B cell (primary cell): ENCODE measurements around the gene PYGM. TPM values are rescaled to one million over a fixed set of nuclear protein-coding genes. Genes with fewer than 3 reads are reported as not detected.

ENCODE experiments used
- ATAC-seq: fragments of 200-7000 bp; cut with Tn5 transposase; one replicate; pipeline ENCODE4 v1.10.0; 2021; ENCODE audit warnings: low read depth, mild to moderate bottlenecking, moderate number of reproducible peaks, moderate library complexity
- CTCF ChIA-PET: fragments of 350-600 bp; sonication (Branson Sonifier 250); formaldehyde crosslinking; loops from one replicate; lab custom pipeline; 2021; ENCODE audit warnings: antibody characterized with exemption, inconsistent platforms; lab: Charles Lee
- POLR2A ChIA-PET: fragments of 350-600 bp; sonication (Branson Sonifier 250); formaldehyde crosslinking; loops from one replicate; lab custom pipeline; 2021; ENCODE audit warnings: antibody characterized with exemption; lab: Charles Lee
- DNase-seq: peaks from one replicate; pipeline ENCODE4 v3.0.0; 2013
- H2AFZ ChIP-seq: 2 replicates; pipeline ENCODE4 v1.6.1; 2012; ENCODE audit warnings: mild to moderate bottlenecking, low read depth, low read length; ENCODE audit not compliant: insufficient read depth, poor library complexity, severe bottlenecking
- H3K27ac ChIP-seq, 2 donors: 1 replicate in 1 of 2; 2 replicates in 1 of 2; pipeline ENCODE4 v1.5.1; 2012 to 2013; ENCODE audit warnings: low read length in 2 of 2, mild to moderate bottlenecking in 2 of 2, moderate library complexity in 1 of 2
- H3K27me3 ChIP-seq, 4 experiments: fragments of 200-600 bp in 1 of 4; sonication (generic) in 1 of 4; replicated peaks in 1 of 4; 1 replicate in 2 of 4; 2 replicates in 2 of 4; pipeline versions ENCODE4 v1.6.1 to v1.7.0; 2013 to 2016; ENCODE audit warnings: low read length in 3 of 4, mild to moderate bottlenecking in 2 of 4, mixed read lengths in 1 of 4, moderate library complexity in 1 of 4; ENCODE audit not compliant: insufficient read depth in 4 of 4, control insufficient read depth in 3 of 4; ENCODE audit errors: control extremely low read depth in 1 of 4
- H3K36me3 ChIP-seq, 2 experiments: replicated peaks in 1 of 2; 1 replicate in 1 of 2; 2 replicates in 1 of 2; pipeline versions ENCODE4 v1.6.1 to v1.7.1; 2013; ENCODE audit warnings: low read length in 1 of 2; ENCODE audit not compliant: insufficient read depth in 2 of 2, control insufficient read depth in 1 of 2; ENCODE audit errors: control extremely low read depth in 1 of 2, extremely low read depth in 1 of 2
- H3K4me1 ChIP-seq, 2 donors: fragments of 200-600 bp in 1 of 2; sonication (generic) in 1 of 2; 1 replicate in 1 of 2; 2 replicates in 1 of 2; pipeline versions ENCODE4 v1.5.1 to v1.6.1; 2013 to 2017; ENCODE audit warnings: low read length in 2 of 2; ENCODE audit not compliant: control insufficient read depth in 2 of 2, insufficient read depth in 2 of 2
- H3K4me2 ChIP-seq: replicated peaks from 2 replicates; pipeline ENCODE3; 2012; ENCODE audit warnings: mild to moderate bottlenecking, low read depth, low read length; ENCODE audit not compliant: poor library complexity, severe bottlenecking
- H3K4me3 ChIP-seq, 5 experiments: fragments of 200-600 bp in 1 of 5; sonication (generic) in 1 of 5; 1 replicate in 3 of 5; 2 replicates in 2 of 5; pipeline versions ENCODE4 v1.5.1 to v1.7.0; 2011 to 2016; ENCODE audit warnings: low read length in 4 of 5, mild to moderate bottlenecking in 4 of 5, low read depth in 2 of 5, control low read depth in 1 of 5, moderate library complexity in 1 of 5; ENCODE audit not compliant: insufficient read depth in 1 of 5; ENCODE audit errors: control extremely low read depth in 1 of 5, extremely low read depth in 1 of 5
- H3K79me2 ChIP-seq: fragments of 200-600 bp; sonication (generic); one replicate; pipeline ENCODE4 v1.6.0; 2016; ENCODE audit warnings: low read length; ENCODE audit not compliant: control insufficient read depth, insufficient read depth
- H3K9ac ChIP-seq: fragments of 200-600 bp; sonication (generic); 2 replicates; pipeline ENCODE4 v1.6.1; 2017; ENCODE audit warnings: mild to moderate bottlenecking, low read length, moderate library complexity
- H3K9me3 ChIP-seq, 3 donors: one replicate each; pipeline versions ENCODE4 v1.6.1 to v1.7.1; 2013; ENCODE audit warnings: low read length in 2 of 3; ENCODE audit not compliant: control insufficient read depth in 2 of 3, insufficient read depth in 1 of 3; ENCODE audit errors: control extremely low read depth in 1 of 3
- H4K20me1 ChIP-seq: 2 replicates; pipeline ENCODE4 v1.6.0; 2012; ENCODE audit warnings: mild to moderate bottlenecking, low read length; ENCODE audit not compliant: insufficient read depth, control insufficient read depth, poor library complexity, severe bottlenecking
- H3K27ac Mint-ChIP-seq: one replicate; pipeline ENCODE4 v1.8.0; 2021; ENCODE audit warnings: mixed read lengths
- H3K27me3 Mint-ChIP-seq: one replicate; pipeline ENCODE4 v1.8.0; 2021; ENCODE audit warnings: mixed read lengths
- H3K4me1 Mint-ChIP-seq: one replicate; pipeline ENCODE4 v1.8.0; 2021; ENCODE audit warnings: mixed read lengths
- H3K4me3 Mint-ChIP-seq: one replicate; pipeline ENCODE4 v1.8.0; 2021; ENCODE audit warnings: mixed read lengths
- H3K9me3 Mint-ChIP-seq: one replicate; pipeline ENCODE4 v1.8.0; 2022; ENCODE audit warnings: mixed read lengths; ENCODE audit not compliant: insufficient read depth
- EZH2 ChIP-seq: IDR thresholded peaks from 2 replicates; pipeline ENCODE4 v1.6.1; 2012; ENCODE audit warnings: borderline replicate concordance, low read depth, mild to moderate bottlenecking, moderate library complexity, low read length; ENCODE audit not compliant: insufficient read depth, poor library complexity, severe bottlenecking
- WGBS: methylation state at CpG from one replicate; pipeline ENCODE4 v1.1.5; 2013; ENCODE audit warnings: missing lambda C conversion rate; ENCODE audit not compliant: insufficient coverage; 5-methylcytosine and 5-hydroxymethylcytosine counted together
- intact Hi-C: fragments of 100-400 bp; cut with micrococcal nuclease; formaldehyde crosslinking; loops from one replicate; pipeline ENCODE4 v1.10.0; 2022
- polyA plus RNA-seq: library from polyadenylated mRNA; depleted of rRNA; stranded (reverse); fragments of >200 nt; gene quantifications from 2 replicates; pipeline ENCODE4 v1.2.3, GENCODE V29; 2012
- total RNA-seq, 2 donors: library from RNA; stranded (reverse); fragments of 120-200 nt in 1 of 2; gene quantifications; 1 replicate in 1 of 2; 2 replicates in 1 of 2; pipeline versions ENCODE4 v1.2.3 to v1.2.4, GENCODE V29; 2013 to 2022
- TF ChIP-seq, protein P1 (sequence below): fragments of 200-600 bp; IDR thresholded peaks from one replicate; pipeline ENCODE4 v1.8.0; 2022; ENCODE audit warnings: antibody characterized with exemption, mild to moderate bottlenecking

PYGM gene
- total and polyA plus RNA-seq, 2 donors (not counting 1 experiment from before 2014, with no cell fraction given) = 9.3 to 9.6 TPM

DNA sequence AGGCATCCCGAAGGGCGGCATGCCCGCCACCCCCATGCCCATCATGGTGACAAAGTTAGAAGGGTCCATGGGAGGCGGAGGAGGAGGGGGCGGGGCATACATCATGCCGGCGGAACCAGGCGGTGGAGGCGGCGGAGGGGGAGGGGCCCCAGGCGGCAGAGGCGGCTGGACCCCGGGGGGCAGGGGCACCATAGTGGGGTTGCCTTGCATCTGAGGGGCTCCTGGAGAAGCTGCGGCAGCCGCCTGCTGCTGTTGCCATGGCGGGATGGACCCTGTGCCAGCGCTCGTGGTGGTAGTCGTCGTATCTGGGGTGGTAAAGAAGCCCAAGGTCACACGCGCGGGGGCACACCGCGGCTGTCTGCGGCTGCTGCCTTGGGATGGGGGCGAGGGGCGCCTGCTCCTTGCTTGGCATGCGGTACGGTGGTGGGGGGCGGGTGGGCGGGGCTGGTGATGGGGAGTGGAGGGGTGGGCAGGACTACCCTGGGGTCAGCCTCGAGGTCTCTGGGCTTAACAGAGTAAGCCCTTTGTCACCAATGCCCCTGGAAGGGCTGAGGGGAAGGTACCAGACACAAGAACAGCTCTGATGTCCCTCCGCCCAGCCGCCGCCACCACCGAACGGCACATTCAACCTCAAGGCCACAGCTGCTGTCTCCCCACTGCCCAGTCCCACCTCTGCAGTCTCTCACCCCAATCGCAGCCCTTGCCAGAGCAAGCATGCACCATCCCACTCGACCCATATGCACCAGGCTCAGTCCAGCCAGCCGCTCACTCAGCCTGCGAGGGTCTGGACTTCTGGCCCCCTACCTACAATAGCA lies 6.3 kb upstream of the PYGM start:
- CTCF ChIA-PET = interaction anchor here (1.0 to 12.2 kb wide), 3 partner anchors 10 to 61 kb away, joined by 3 to 280 read pairs (median 3); partner anchors contain the start of gene RASGRP2
- Histone ChIP-seq H4K20me1 (peaks cover 67% of the 10 kb centered on the region), H2AFZ (no peak overlapping the region), H3K4me2 (no peak overlapping the region), H3K27me3 (no peaks in the 10 kb centered on the region), H3K79me2 (peaks cover 56% of the 10 kb centered on the region), H3K4me3 (no peak overlapping the region), H3K4me1 (peaks cover 85 to 99% of the 10 kb centered on the region in 2 donors), H3K9me3 (no peaks in the 10 kb centered on the region), H3K36me3 (peaks cover 8 to 81% of the 10 kb centered on the region in 2 experiments), H3K9ac (no peak overlapping the region), H3K27ac (no peak overlapping the region)
- Mint-ChIP-seq H3K9me3 (no peaks in the 10 kb centered on the region), H3K4me3 (peak overlapping the region; percentile 74), H3K27me3 (no peaks in the 10 kb centered on the region), H3K27ac (peak overlapping the region; percentile 76), H3K4me1 (peaks cover 88% of the 10 kb centered on the region)
- TF ChIP-seq, protein P1, sequence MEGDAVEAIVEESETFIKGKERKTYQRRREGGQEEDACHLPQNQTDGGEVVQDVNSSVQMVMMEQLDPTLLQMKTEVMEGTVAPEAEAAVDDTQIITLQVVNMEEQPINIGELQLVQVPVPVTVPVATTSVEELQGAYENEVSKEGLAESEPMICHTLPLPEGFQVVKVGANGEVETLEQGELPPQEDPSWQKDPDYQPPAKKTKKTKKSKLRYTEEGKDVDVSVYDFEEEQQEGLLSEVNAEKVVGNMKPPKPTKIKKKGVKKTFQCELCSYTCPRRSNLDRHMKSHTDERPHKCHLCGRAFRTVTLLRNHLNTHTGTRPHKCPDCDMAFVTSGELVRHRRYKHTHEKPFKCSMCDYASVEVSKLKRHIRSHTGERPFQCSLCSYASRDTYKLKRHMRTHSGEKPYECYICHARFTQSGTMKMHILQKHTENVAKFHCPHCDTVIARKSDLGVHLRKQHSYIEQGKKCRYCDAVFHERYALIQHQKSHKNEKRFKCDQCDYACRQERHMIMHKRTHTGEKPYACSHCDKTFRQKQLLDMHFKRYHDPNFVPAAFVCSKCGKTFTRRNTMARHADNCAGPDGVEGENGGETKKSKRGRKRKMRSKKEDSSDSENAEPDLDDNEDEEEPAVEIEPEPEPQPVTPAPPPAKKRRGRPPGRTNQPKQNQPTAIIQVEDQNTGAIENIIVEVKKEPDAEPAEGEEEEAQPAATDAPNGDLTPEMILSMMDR = no peak
- no peak for TF ChIP-seq EZH2
- POLR2A ChIA-PET = interaction anchor here (0.9 to 8.8 kb wide), 2 partner anchors 13 to 20 kb away, joined by 4 to 175 read pairs; partner anchors contain the start of genes RASGRP2 and SF1
- intact Hi-C loops = no loop called here
- 97% methylated on average over 20 of the region's 42 CpGs for WGBS
- ATAC-seq = no peak
- no peak for DNase-seq
